Breast epithelium (tissue), 3 donors: ENCODE data around the gene ZNF816.
A peak's percentile ranks its signal among the peaks of the same experiment; 100 is the strongest.

Source experiments
- CTCF ChIP-seq, 3 donors: fragments of 450-650 bp; IDR thresholded peaks; one replicate each; pipeline ENCODE4 v1.5.1; 2016 to 2017; ENCODE audit warnings: antibody characterized with exemption in 3 of 3, mild to moderate bottlenecking in 3 of 3, moderate library complexity in 3 of 3
- POLR2A ChIP-seq: fragments of 450-650 bp; IDR thresholded peaks from one replicate; pipeline ENCODE4 v1.6.1; 2016; ENCODE audit warnings: antibody characterized with exemption, mild to moderate bottlenecking, moderate library complexity
- POLR2AphosphoS5 ChIP-seq, 3 donors: sonication (generic); formaldehyde crosslinking; IDR thresholded peaks; one replicate each; pipeline ENCODE4 v1.6.1; 2017; ENCODE audit warnings: antibody characterized with exemption in 3 of 3

DNA sequence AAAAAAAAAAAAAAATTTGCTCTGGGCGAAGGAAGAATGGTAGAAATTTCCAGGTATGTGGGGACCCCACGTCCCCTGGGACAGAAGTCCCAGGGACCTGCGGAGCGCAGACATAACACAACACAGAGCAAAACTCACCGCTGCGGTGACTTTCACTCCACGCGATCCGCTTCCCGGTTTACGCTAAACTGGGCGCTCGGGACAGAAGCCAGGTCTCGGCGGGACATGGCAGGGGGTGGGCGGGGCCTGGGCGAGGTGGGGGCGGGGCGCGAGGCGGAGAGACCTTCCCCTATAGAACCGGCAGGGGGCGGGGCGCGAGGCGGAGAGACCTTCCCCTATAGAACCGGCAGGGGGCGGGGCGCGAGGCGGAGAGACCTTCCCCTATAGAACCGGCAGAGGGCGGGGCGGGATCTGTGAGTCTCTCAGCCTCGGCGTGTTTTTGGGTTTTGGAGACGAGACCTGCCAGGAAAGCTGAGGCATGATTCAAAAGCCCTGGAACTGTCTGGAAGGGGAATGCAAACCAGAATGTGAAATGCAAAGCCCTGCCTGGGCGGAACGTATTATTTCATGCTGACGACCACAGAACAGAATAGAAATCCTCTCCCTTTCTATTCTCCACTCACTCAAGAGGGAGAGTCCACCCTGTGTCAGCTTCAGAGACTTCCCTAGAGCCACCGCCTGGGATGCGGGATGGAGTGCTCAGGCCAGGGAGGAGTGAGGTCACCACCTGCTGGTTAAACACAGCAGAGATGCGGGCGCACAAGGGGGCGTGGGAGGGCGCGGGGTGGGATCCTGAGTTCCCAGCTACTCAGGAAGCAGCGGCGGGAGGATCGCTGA is 30.9 kb upstream of the ZNF816 start:
- no peak for TF ChIP-seq POLR2A
- TF ChIP-seq CTCF (IDR thresholded peaks at IDR 0.05): peak; percentile 33 to 49 (median 47)
- no peak for TF ChIP-seq POLR2AphosphoS5 (IDR thresholded peaks at IDR 0.05)
